ENCODE results near the gene TM4SF1. TPM values are rescaled to one million over a fixed set of nuclear protein-coding genes. Genes with fewer than 3 reads are reported as not detected.
"Not testable (repeated sequence)": the region's sequence is repeated elsewhere in the genome, so short reads cannot be mapped to it uniquely, and the experiment has no call there.

The TM4SF1 gene
- total RNA-seq, 1 donor from 2014 or later = 812 TPM

- no peak for DNase-seq (ENCODE audit: extremely low read depth, low read depth, low spot score)
Measured at GRCh38 chr3:149395107-149396089, 17.9 kb upstream of the TM4SF1 start.

- no peak for DNase-seq (ENCODE audit: extremely low read depth, low read depth, low spot score)
Measured at GRCh38 chr3:149393345-149394160, 16.1 kb upstream of the TM4SF1 start.

GRCh38 chr3:149391960-149392359 lies 14.5 kb upstream of the TM4SF1 start:
- DNase-seq (ENCODE audit: extremely low read depth, low read depth, low spot score) = no peak

GRCh38 chr3:149390772-149391212 lies 13.3 kb upstream of the TM4SF1 start:
- DNase-seq (ENCODE audit: extremely low read depth, low read depth, low spot score) = no peak

GRCh38 chr3:149390294-149390693 lies 12.8 kb upstream of the TM4SF1 start:
- DNase-seq (ENCODE audit: extremely low read depth, low read depth, low spot score) = no peak

- no peak for DNase-seq (ENCODE audit: extremely low read depth, low read depth, low spot score)
Measured at GRCh38 chr3:149388531-149389417, 11.3 kb upstream of the TM4SF1 start.

GRCh38 chr3:149388001-149388440 lies 10.6 kb upstream of the TM4SF1 start:
- DNase-seq (ENCODE audit: extremely low read depth, low read depth, low spot score) = no peak

- DNase-seq (ENCODE audit: extremely low read depth, low read depth, low spot score) = no peak
Measured at GRCh38 chr3:149386299-149386606, 8.8 kb upstream of the TM4SF1 start.

GRCh38 chr3:149385617-149386298 lies 8.3 kb upstream of the TM4SF1 start:
- DNase-seq (ENCODE audit: extremely low read depth, low read depth, low spot score) = no peak

GRCh38 chr3:149384911-149385321 lies 7.5 kb upstream of the TM4SF1 start:
- no peak for DNase-seq (ENCODE audit: extremely low read depth, low read depth, low spot score)

GRCh38 chr3:149384167-149384566 lies 6.7 kb upstream of the TM4SF1 start:
- DNase-seq (ENCODE audit: extremely low read depth, low read depth, low spot score) = no peak

GRCh38 chr3:149383703-149384102 lies 6.3 kb upstream of the TM4SF1 start:
- no peak for DNase-seq (ENCODE audit: extremely low read depth, low read depth, low spot score)

GRCh38 chr3:149382518-149382917 lies 5.1 kb upstream of the TM4SF1 start:
- no peak for DNase-seq (ENCODE audit: extremely low read depth, low read depth, low spot score)

- no peak for DNase-seq (ENCODE audit: extremely low read depth, low read depth, low spot score)
Measured at GRCh38 chr3:149382101-149382467, 4.6 kb upstream of the TM4SF1 start.

- no peak for DNase-seq (ENCODE audit: extremely low read depth, low read depth, low spot score)
Measured at GRCh38 chr3:149381173-149382100, 4.0 kb upstream of the TM4SF1 start.

GRCh38 chr3:149380220-149380619 lies 2.8 kb upstream of the TM4SF1 start:
- not testable (repeated sequence) for DNase-seq (ENCODE audit: extremely low read depth, low read depth, low spot score)

- no peak for DNase-seq (ENCODE audit: extremely low read depth, low read depth, low spot score)
Measured at GRCh38 chr3:149378478-149379309, 1.2 kb upstream of the TM4SF1 start.

Data from glomerular endothelial cell (primary cell).